ENCODE data around the gene DPEP2NB.

DNA sequence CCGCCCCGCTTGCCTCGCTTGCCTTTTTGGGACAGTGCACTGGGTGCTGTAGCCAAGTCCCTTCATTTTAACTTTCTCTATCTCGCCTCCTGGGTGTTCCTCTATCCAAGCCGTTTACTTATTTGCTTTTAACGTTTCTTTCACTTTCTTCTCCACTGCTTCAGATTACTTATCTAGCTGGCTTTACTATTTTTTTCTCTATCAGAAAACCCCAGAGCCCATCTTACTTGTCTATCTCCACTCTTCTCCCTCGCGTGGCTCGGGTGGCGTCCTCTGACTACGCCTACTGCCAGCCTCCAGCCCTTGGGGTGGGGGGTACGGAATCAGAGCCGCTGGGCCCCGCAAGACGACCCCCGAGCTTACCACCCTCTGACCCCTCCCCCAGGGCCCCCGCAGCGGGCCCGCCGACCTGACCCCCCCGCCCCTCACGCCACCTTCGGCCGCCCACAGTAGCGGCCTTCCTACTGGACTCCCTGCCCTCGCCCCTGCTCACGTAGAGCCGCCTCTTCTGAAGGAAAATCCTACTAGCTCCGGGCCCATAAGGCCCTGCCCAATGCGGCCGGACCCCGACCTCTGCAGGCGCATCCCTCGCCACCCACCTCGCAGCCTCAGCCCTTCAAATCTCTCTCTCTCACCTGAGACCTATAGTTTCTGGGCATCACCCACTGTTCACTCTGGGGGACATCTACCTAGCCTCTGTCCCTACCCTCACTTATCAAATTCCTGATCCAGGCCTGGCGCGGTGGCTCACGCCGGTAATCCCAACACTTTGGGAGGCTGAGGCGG is 46.3 kb downstream of the DPEP2NB start:
- TF ChIP-seq, protein P1, sequence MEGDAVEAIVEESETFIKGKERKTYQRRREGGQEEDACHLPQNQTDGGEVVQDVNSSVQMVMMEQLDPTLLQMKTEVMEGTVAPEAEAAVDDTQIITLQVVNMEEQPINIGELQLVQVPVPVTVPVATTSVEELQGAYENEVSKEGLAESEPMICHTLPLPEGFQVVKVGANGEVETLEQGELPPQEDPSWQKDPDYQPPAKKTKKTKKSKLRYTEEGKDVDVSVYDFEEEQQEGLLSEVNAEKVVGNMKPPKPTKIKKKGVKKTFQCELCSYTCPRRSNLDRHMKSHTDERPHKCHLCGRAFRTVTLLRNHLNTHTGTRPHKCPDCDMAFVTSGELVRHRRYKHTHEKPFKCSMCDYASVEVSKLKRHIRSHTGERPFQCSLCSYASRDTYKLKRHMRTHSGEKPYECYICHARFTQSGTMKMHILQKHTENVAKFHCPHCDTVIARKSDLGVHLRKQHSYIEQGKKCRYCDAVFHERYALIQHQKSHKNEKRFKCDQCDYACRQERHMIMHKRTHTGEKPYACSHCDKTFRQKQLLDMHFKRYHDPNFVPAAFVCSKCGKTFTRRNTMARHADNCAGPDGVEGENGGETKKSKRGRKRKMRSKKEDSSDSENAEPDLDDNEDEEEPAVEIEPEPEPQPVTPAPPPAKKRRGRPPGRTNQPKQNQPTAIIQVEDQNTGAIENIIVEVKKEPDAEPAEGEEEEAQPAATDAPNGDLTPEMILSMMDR (IDR thresholded peaks at IDR 0.05): no peak
- TF ChIP-seq POLR2A (IDR thresholded peaks at IDR 0.05; ENCODE audit: low read depth): no peak
- no peak for TF ChIP-seq POLR2AphosphoS5 (IDR thresholded peaks at IDR 0.05)
- no peak for TF ChIP-seq EP300 (IDR thresholded peaks at IDR 0.05)
